Natural killer cell treated with Interleukin-12 subunit alpha and Interleukin-12 subunit beta and Interleukin-15 and Interleukin-18, amount 100 ng/mL, for 72 hours (primary cell): ENCODE results near the gene DISP2. TPM values are rescaled to one million over a fixed set of nuclear protein-coding genes. Genes with fewer than 3 reads are reported as not detected.

Experiments used
- total RNA-seq, 2 donors: library from RNA; stranded (reverse); gene quantifications; one replicate each; pipeline ENCODE4 v1.2.3, GENCODE V29; 2022

Gene DISP2
- total RNA-seq, 2 donors from 2014 or later = 0.25 to 1.00 TPM

Other genes starting within 250 kb of the DISP2 start
- gene BMF, start 249.3 kb upstream of the DISP2 start, total RNA-seq = 1 to 10 TPM; 1.8 to 4.6 TPM
- 10 to 100 TPM; 19.4 to 70.8 TPM for gene BUB1B, start 197.2 kb upstream of the DISP2 start, total RNA-seq
- gene PAK6, start 119.2 kb upstream of the DISP2 start, total RNA-seq = 1 to 10 TPM; 1.9 to 2.9 TPM
- not detected for gene ANKRD63, start 75.2 kb upstream of the DISP2 start, total RNA-seq
- 100 to 1,000 TPM in 1 of 2 donors, 10 to 100 TPM in 1; 90.5 to 109 TPM for gene PLCB2, start 50.3 kb upstream of the DISP2 start, total RNA-seq
- gene INAFM2, start 34.5 kb upstream of the DISP2 start, total RNA-seq = 10 to 100 TPM; 16.7 to 17.5 TPM
- under 1 TPM; 0.29 to 0.47 TPM for gene CCDC9B, start 17.3 kb upstream of the DISP2 start, total RNA-seq
- gene PHGR1, start 7.2 kb upstream of the DISP2 start, total RNA-seq = not detected
- 10 to 100 TPM; 32.4 to 75.1 TPM for gene KNSTRN, start 24.5 kb downstream of the DISP2 start, total RNA-seq
- 100 to 1,000 TPM in 1 of 2 donors, 10 to 100 TPM in 1; 63.3 to 111 TPM for gene IVD, start 47.6 kb downstream of the DISP2 start, total RNA-seq
- 10 to 100 TPM; 27.9 to 29.2 TPM for gene BAHD1, start 82.7 kb downstream of the DISP2 start, total RNA-seq
- gene CHST14, start 112.8 kb downstream of the DISP2 start, total RNA-seq = 10 to 100 TPM in 1 of 2 donors, 1 to 10 TPM in 1; 9.1 to 14.7 TPM
- gene CCDC32, start 206.8 kb downstream of the DISP2 start, total RNA-seq = 10 to 100 TPM; 49.0 to 52.5 TPM
- 10 to 100 TPM; 14.3 to 19.0 TPM for gene RPUSD2, start 211.1 kb downstream of the DISP2 start, total RNA-seq
- 10 to 100 TPM; 20.1 to 48.6 TPM for gene KNL1, start 236.0 kb downstream of the DISP2 start, total RNA-seq